Central memory CD8-positive, alpha-beta T cell (primary cell): ENCODE measurements around the gene SLC22A23.

Experiments used
- ATAC-seq: fragments of 150-1000 bp; cut with Tn5 transposase; replicated peaks from 2 replicates; pipeline ENCODE4 v1.10.0; 2022; ENCODE audit warnings: mild to moderate bottlenecking, moderate FRiP score, moderate number of reproducible peaks; ENCODE audit not compliant: poor library complexity, severe bottlenecking; ENCODE audit errors: extremely low read depth
- DNase-seq, 2 donors: peaks; one replicate each; pipeline ENCODE4 v3.0.0; 2021; ENCODE audit warnings: low spot score in 2 of 2
- H3K27ac Mint-ChIP-seq: one replicate; pipeline ENCODE4 v1.8.0; 2022; ENCODE audit warnings: low read depth, mild to moderate bottlenecking, moderate library complexity, mixed read lengths
- H3K27me3 Mint-ChIP-seq: one replicate; pipeline ENCODE4 v1.8.0; 2022; ENCODE audit warnings: mixed read lengths
- H3K36me3 Mint-ChIP-seq: one replicate; pipeline ENCODE4 v1.8.0; 2022; ENCODE audit warnings: mild to moderate bottlenecking, moderate library complexity, mixed read lengths; ENCODE audit not compliant: insufficient read depth
- H3K4me1 Mint-ChIP-seq: one replicate; pipeline ENCODE4 v1.8.0; 2022; ENCODE audit warnings: mixed read lengths
- H3K4me3 Mint-ChIP-seq: one replicate; pipeline ENCODE4 v1.8.0; 2022; ENCODE audit warnings: mild to moderate bottlenecking, moderate library complexity, mixed read lengths
- H3K9me3 Mint-ChIP-seq: one replicate; pipeline ENCODE4 v1.8.0; 2022; ENCODE audit warnings: mixed read lengths

The SLC22A23 gene

GRCh38 chr6:3315841-3316240 lies 141.0 kb downstream of the SLC22A23 start:
- H3K27ac Mint-ChIP-seq: no peak overlapping the region
- peaks cover 19% of the 10 kb centered on the region for H3K4me1 Mint-ChIP-seq
- no peak for DNase-seq
- no peaks in the 10 kb centered on the region for H3K9me3 Mint-ChIP-seq
- H3K4me3 Mint-ChIP-seq: no peak overlapping the region
- ATAC-seq: no peak
- H3K27me3 Mint-ChIP-seq: peaks cover 50% of the 10 kb centered on the region
- H3K36me3 Mint-ChIP-seq: no peaks in the 10 kb centered on the region

DNA sequence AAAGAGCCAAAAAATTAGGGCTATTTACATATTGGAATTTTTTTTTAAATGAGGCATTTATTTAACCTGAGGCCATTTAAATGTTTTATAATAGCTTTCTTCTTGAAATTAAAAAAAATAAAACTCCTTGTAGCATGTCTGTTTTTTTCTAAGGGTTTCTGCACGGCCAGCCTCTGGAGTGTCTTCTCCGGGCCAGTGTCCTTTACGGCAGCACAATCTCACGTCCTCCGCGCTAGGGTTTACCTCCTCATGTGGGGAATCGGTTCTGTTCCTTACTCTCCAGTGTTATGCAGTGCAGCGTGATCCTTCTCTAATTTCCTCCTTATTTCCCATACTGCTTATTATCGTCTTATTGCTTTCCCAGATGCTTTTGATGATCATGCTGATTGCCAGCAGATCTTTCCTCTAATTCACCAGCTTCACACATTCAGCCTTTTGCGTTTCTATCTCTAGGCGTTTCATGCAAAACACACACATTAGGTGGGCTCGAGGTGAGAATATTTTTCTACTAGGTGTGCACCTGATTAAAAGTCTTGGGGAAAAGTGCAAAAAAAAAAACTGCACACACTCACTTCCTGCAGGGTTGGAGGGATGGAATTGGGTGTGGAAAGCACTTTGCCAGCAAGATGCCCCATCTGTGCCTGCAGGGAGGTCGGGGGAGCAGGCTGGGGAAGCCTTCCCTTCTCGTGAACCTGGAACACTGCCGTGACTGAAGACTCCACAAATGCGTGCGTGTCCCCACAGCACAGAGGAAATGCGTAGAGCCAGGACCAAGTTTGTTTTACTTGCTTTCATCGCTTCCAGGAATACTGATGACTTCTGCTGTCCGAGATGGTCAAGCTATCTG lies 142.0 kb downstream of the SLC22A23 start:
- H3K36me3 Mint-ChIP-seq: no peaks in the 10 kb centered on the region
- H3K27ac Mint-ChIP-seq: no peak overlapping the region
- ATAC-seq: no peak
- H3K9me3 Mint-ChIP-seq: no peaks in the 10 kb centered on the region
- peaks cover 19% of the 10 kb centered on the region for H3K4me1 Mint-ChIP-seq
- no peak for DNase-seq
- H3K27me3 Mint-ChIP-seq: peaks cover 53% of the 10 kb centered on the region
- H3K4me3 Mint-ChIP-seq: no peak overlapping the region

- Mint-ChIP-seq H3K4me3 (no peak overlapping the region), H3K27ac (no peak overlapping the region), H3K27me3 (peaks cover 53% of the 10 kb centered on the region), H3K36me3 (no peaks in the 10 kb centered on the region), H3K4me1 (peaks cover 17% of the 10 kb centered on the region), H3K9me3 (no peaks in the 10 kb centered on the region)
- no peak for ATAC-seq
- DNase-seq: no peak
Observed at GRCh38 chr6:3314176-3314575, 142.7 kb downstream of the SLC22A23 start.

GRCh38 chr6:3312604-3313231 lies 144.1 kb downstream of the SLC22A23 start:
- Mint-ChIP-seq H3K4me1 (peaks cover 2% of the 10 kb centered on the region), H3K36me3 (no peaks in the 10 kb centered on the region), H3K9me3 (no peaks in the 10 kb centered on the region), H3K27ac (no peak overlapping the region), H3K4me3 (no peak overlapping the region), H3K27me3 (peaks cover 49% of the 10 kb centered on the region)
- ATAC-seq (no peak), DNase-seq (no peak)

DNA sequence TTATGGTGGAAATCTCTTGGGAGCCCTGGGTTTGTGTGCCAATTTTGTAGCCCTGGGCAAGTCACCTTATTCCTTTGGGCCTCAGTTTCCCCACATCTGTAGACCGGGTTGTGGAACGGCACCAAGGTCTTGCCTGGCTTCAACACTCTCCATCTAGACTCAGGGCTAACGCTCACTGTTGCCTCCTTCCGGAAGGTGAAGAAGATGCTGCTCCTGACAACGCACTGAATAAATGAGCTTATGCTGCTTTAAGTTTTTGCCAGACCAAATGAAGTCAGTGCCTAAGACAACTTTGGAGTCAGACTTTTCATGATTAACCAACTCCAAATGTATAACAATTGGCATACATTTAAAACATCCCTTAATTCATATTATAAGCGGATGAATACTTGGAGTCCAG lies 145.0 kb downstream of the SLC22A23 start:
- Mint-ChIP-seq H3K27me3 (peaks cover 54% of the 10 kb centered on the region), H3K36me3 (no peaks in the 10 kb centered on the region), H3K4me1 (no peaks in the 10 kb centered on the region), H3K9me3 (no peaks in the 10 kb centered on the region), H3K4me3 (no peak overlapping the region), H3K27ac (no peak overlapping the region)
- DNase-seq (no peak), ATAC-seq (no peak)

DNA sequence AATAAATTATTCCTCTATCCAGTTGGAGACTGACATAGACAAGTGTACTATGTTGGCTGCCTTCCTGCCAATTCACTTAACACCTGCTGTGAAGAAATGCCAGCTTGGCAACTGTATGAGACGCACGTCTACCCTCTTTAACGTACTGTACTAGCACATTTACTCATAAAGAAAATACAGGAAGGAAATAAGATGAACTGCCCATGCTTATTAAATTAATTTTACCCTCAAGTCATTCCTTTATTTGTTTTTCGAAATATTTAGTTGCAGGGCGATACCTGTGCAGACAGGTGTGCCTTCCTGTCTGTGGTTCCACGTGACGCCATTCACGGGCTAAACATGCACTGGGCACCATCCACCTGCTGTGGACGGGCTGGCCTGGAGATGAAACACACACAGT lies 146.1 kb downstream of the SLC22A23 start:
- Mint-ChIP-seq H3K9me3 (no peaks in the 10 kb centered on the region), H3K36me3 (no peaks in the 10 kb centered on the region), H3K4me3 (no peak overlapping the region), H3K4me1 (no peaks in the 10 kb centered on the region), H3K27ac (no peak overlapping the region), H3K27me3 (peaks cover 62% of the 10 kb centered on the region)
- ATAC-seq: no peak
- no peak for DNase-seq

- no peak for DNase-seq
- H3K36me3 Mint-ChIP-seq: no peaks in the 10 kb centered on the region
- no peak overlapping the region for H3K4me3 Mint-ChIP-seq
- no peak for ATAC-seq
- H3K4me1 Mint-ChIP-seq: no peaks in the 10 kb centered on the region
- H3K27me3 Mint-ChIP-seq: peaks cover 65% of the 10 kb centered on the region
- H3K9me3 Mint-ChIP-seq: no peaks in the 10 kb centered on the region
- no peak overlapping the region for H3K27ac Mint-ChIP-seq
Observed at GRCh38 chr6:3310051-3310448, 146.8 kb downstream of the SLC22A23 start.

DNA sequence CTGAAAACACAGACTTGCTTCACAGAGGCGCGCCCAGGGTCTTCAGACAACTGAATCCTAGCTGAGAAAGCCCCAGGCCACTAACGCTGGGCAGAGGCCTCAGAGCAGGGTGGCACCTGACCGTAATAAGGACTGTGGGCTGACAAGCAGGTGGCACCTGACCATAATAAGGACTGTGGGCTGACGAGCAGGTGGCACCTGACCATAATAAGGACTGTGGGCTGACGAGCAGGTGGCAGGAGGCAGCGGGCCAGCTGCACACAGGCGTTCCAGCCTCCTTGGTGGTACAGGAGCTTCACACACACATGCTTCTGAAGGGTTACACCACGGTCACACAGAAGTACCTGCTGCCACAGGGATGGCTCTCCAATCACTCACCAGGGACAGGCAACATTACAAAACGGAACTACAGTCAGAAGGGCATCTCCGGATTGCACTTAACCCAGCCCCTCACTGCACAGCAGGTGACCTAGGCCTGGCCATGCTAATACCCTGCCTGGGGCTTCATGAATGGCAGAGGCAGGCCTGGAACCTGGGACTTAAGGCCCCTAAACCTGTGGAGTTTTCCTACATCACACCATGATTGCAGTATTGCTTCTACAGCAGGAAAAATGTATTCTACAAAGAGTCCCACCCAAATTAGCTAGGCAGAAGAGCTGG lies 147.3 kb downstream of the SLC22A23 start:
- Mint-ChIP-seq H3K4me3 (no peak overlapping the region), H3K36me3 (no peaks in the 10 kb centered on the region), H3K27me3 (peaks cover 65% of the 10 kb centered on the region), H3K4me1 (no peaks in the 10 kb centered on the region), H3K27ac (no peak overlapping the region), H3K9me3 (no peaks in the 10 kb centered on the region)
- ATAC-seq: no peak
- no peak for DNase-seq

DNA sequence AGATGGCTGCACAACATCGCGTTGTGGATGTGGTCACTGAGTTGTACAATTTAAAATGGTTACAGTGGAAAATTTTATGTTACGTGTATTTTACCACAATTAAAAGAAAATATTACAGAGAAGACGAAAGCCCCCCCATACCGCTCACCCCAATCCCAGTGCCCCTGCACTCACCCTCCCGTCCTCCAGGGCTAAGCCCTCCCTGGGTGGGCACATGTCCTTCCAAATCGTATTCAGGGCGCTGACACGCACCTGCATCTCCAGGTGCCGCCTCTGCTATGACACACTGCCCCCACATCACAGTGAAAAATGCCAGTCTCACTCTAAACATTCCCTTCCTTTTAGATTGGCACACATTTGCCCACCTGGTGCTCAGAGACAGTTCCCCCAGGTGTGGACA lies 148.7 kb downstream of the SLC22A23 start:
- no peak for ATAC-seq
- no peak for DNase-seq
- Mint-ChIP-seq H3K27ac (no peak overlapping the region), H3K36me3 (no peaks in the 10 kb centered on the region), H3K4me3 (no peak overlapping the region), H3K4me1 (no peaks in the 10 kb centered on the region), H3K9me3 (no peaks in the 10 kb centered on the region), H3K27me3 (peaks cover 77% of the 10 kb centered on the region)

GRCh38 chr6:3307436-3307835 lies 149.4 kb downstream of the SLC22A23 start:
- no peaks in the 10 kb centered on the region for H3K4me1 Mint-ChIP-seq

GRCh38 chr6:3306848-3307247 lies 150.0 kb downstream of the SLC22A23 start:
- no peaks in the 10 kb centered on the region for H3K9me3 Mint-ChIP-seq
- no peak for DNase-seq
- no peak overlapping the region for H3K4me3 Mint-ChIP-seq
- ATAC-seq: no peak
- H3K27ac Mint-ChIP-seq: no peak overlapping the region
- no peaks in the 10 kb centered on the region for H3K4me1 Mint-ChIP-seq
- no peaks in the 10 kb centered on the region for H3K36me3 Mint-ChIP-seq
- peaks cover 90% of the 10 kb centered on the region for H3K27me3 Mint-ChIP-seq

More at GRCh38 chr6:3307436-3307835, 149.4 kb downstream of the SLC22A23 start:
- H3K36me3 Mint-ChIP-seq: no peaks in the 10 kb centered on the region
- H3K27ac Mint-ChIP-seq: no peak overlapping the region
- no peak overlapping the region for H3K4me3 Mint-ChIP-seq
- peaks cover 84% of the 10 kb centered on the region for H3K27me3 Mint-ChIP-seq
- no peaks in the 10 kb centered on the region for H3K9me3 Mint-ChIP-seq
- ATAC-seq: no peak
- DNase-seq: no peak

GRCh38 chr6:3305831-3306230 lies 151.0 kb downstream of the SLC22A23 start:
- no peak overlapping the region for H3K4me3 Mint-ChIP-seq
- H3K9me3 Mint-ChIP-seq: no peaks in the 10 kb centered on the region
- ATAC-seq (no peak), DNase-seq (no peak)
- no peak overlapping the region for H3K27ac Mint-ChIP-seq
- no peaks in the 10 kb centered on the region for H3K4me1 Mint-ChIP-seq
- H3K27me3 Mint-ChIP-seq: peaks cover 93% of the 10 kb centered on the region
- H3K36me3 Mint-ChIP-seq: no peaks in the 10 kb centered on the region

- no peaks in the 10 kb centered on the region for H3K4me1 Mint-ChIP-seq
- peaks cover 93% of the 10 kb centered on the region for H3K27me3 Mint-ChIP-seq
- no peak overlapping the region for H3K27ac Mint-ChIP-seq
- no peak for DNase-seq
- no peak overlapping the region for H3K4me3 Mint-ChIP-seq
- no peaks in the 10 kb centered on the region for H3K36me3 Mint-ChIP-seq
- no peaks in the 10 kb centered on the region for H3K9me3 Mint-ChIP-seq
- no peak for ATAC-seq
Observed at GRCh38 chr6:3305216-3305565, 151.7 kb downstream of the SLC22A23 start.
